Putamen (tissue), 1 donor: Measurements from ENCODE around the gene TCP1.
"Not testable (repeated sequence)": the region's sequence is repeated elsewhere in the genome, so short reads cannot be mapped to it uniquely, and the experiment has no call there.

ENCODE experiments used
- DNase-seq: peaks from one replicate; pipeline ENCODE4 v3.0.0-alpha.2; 2016; ENCODE audit warnings: low spot score

TCP1 gene

GRCh38 chr6:159789377-159790148 is at the start of gene TCP1:
TSS of gene TCP1 (minus strand) at chr6:159789602. CDS start at chr6:159789468, 134 bp downstream.
- peak; percentile 100 for DNase-seq

GRCh38 chr6:159838020-159838744 is 48.8 kb upstream of the TCP1 start:
- no peak for DNase-seq

GRCh38 chr6:159837511-159837910 is 48.1 kb upstream of the TCP1 start:
- DNase-seq: no peak

GRCh38 chr6:159836718-159837490 is 47.5 kb upstream of the TCP1 start:
- no peak for DNase-seq

- no peak for DNase-seq
Observed at GRCh38 chr6:159833997-159834603, 44.7 kb upstream of the TCP1 start.

GRCh38 chr6:159833556-159833955 is 44.2 kb upstream of the TCP1 start:
- DNase-seq: no peak

GRCh38 chr6:159832946-159833345 is 43.5 kb upstream of the TCP1 start:
- no peak for DNase-seq

GRCh38 chr6:159831373-159831679 is 41.9 kb upstream of the TCP1 start:
- DNase-seq: no peak

- DNase-seq: no peak
Observed at GRCh38 chr6:159830501-159831372, 41.3 kb upstream of the TCP1 start.

- DNase-seq: no peak
Observed at GRCh38 chr6:159829526-159829925, 40.1 kb upstream of the TCP1 start.

- DNase-seq: no peak
Observed at GRCh38 chr6:159828074-159828473, 38.7 kb upstream of the TCP1 start.

GRCh38 chr6:159826968-159827647 is 37.7 kb upstream of the TCP1 start:
- no peak for DNase-seq

- DNase-seq: no peak
Observed at GRCh38 chr6:159826004-159826403, 36.6 kb upstream of the TCP1 start.

GRCh38 chr6:159824690-159825089 is 35.3 kb upstream of the TCP1 start:
- DNase-seq: not testable (repeated sequence)

- no peak for DNase-seq
Observed at GRCh38 chr6:159823953-159824352, 34.6 kb upstream of the TCP1 start.

- no peak for DNase-seq
Observed at GRCh38 chr6:159821726-159822125, 32.3 kb upstream of the TCP1 start.

- DNase-seq: no peak
Observed at GRCh38 chr6:159821122-159821521, 31.7 kb upstream of the TCP1 start.

GRCh38 chr6:159819932-159820640 is 30.7 kb upstream of the TCP1 start:
- no peak for DNase-seq

- DNase-seq: no peak
Observed at GRCh38 chr6:159819098-159819497, 29.7 kb upstream of the TCP1 start.
